Nephron (organoid): ENCODE results near the gene MED14.
"Not testable (repeated sequence)": the region's sequence is repeated elsewhere in the genome, so short reads cannot be mapped to it uniquely, and the experiment has no call there.

Experiments
- H3K27ac Mint-ChIP-seq, 3 experiments: 2 replicates each; pipeline ENCODE4 v1.8.0; 2020; ENCODE audit warnings: mixed read lengths in 3 of 3, mild to moderate bottlenecking in 2 of 3, moderate library complexity in 1 of 3
- H3K27me3 Mint-ChIP-seq: 2 replicates; pipeline ENCODE4 v1.8.0; 2021; ENCODE audit warnings: low read depth, mild to moderate bottlenecking, moderate library complexity, mixed read lengths
- H3K36me3 Mint-ChIP-seq: 2 replicates; pipeline ENCODE4 v1.8.0; 2020; ENCODE audit warnings: low read depth, mixed read lengths
- H3K4me1 Mint-ChIP-seq: 2 replicates; pipeline ENCODE4 v1.8.0; 2020; ENCODE audit warnings: mixed read lengths
- H3K4me3 Mint-ChIP-seq, 3 experiments: 2 replicates each; pipeline ENCODE4 v1.8.0; 2020; ENCODE audit warnings: mild to moderate bottlenecking in 3 of 3, mixed read lengths in 3 of 3, moderate library complexity in 2 of 3
- H3K9me3 Mint-ChIP-seq: 2 replicates; pipeline ENCODE4 v1.8.0; 2020; ENCODE audit warnings: mixed read lengths
- TF ChIP-seq, protein P1 (sequence below), 3 experiments: fragments of 200-600 bp; sonication (generic); IDR thresholded peaks; one replicate each; pipeline ENCODE4 v1.5.0; 2021; ENCODE audit warnings: antibody characterized with exemption in 3 of 3; ENCODE audit not compliant: unreplicated experiment in 3 of 3

Gene MED14

DNA sequence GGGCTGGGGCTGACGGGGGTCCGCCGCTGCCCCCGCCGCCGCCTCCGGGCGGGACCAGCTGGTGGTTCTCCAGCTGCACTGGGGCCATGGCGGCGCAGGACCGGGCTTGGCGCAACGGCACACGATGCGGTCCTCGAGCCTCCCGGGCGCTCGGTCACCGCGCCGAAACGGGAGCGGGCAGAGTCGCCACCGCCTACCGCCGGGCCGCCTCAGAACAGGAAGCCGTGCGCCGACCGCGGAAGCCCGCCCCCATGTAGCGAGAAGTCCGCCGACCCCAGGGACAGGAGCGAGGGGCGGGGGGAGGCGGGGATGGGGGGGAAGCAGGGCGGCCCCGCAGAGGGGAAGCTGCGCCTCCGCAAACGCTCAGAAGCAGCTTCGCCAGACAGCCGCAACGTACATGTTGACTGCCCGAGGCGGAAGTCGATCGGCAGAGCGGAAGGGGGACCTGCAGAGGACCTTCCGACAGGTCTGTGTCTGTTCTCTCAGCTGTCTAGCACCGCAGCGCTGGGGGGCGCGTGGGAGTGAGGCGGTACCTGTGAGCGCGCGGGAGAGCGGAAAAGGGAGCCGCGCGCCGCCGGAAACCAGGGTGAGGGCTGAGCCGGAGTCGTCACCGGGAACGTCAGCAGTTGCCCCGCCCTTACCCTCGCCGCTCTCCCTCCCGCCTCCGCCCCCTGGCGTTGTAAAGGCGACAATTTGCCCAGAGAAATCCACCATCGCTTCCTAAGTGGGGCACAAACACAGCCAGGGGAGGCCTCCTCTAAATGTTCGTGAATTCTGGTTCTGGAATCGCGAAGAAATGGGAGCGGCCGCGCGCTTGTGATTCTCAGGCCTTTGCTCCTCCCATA is at the start of gene MED14:
TSS of gene MED14 (minus strand) at position 218 of the 845 bp plus-strand sequence. CDS start at position 88, 130 bp downstream.
- no peaks in the 10 kb centered on the region for H3K9me3 Mint-ChIP-seq
- peak within 1 kb of the TSS; percentile 87 to 94 (median 93) for H3K4me3 Mint-ChIP-seq
- H3K27ac Mint-ChIP-seq = peak within 1 kb of the TSS; percentile 97 to 98 (median 97)
- peaks cover 20% of the 10 kb centered on the region for H3K4me1 Mint-ChIP-seq
- H3K27me3 Mint-ChIP-seq = no peaks in the 10 kb centered on the region
- TF ChIP-seq, protein P1, sequence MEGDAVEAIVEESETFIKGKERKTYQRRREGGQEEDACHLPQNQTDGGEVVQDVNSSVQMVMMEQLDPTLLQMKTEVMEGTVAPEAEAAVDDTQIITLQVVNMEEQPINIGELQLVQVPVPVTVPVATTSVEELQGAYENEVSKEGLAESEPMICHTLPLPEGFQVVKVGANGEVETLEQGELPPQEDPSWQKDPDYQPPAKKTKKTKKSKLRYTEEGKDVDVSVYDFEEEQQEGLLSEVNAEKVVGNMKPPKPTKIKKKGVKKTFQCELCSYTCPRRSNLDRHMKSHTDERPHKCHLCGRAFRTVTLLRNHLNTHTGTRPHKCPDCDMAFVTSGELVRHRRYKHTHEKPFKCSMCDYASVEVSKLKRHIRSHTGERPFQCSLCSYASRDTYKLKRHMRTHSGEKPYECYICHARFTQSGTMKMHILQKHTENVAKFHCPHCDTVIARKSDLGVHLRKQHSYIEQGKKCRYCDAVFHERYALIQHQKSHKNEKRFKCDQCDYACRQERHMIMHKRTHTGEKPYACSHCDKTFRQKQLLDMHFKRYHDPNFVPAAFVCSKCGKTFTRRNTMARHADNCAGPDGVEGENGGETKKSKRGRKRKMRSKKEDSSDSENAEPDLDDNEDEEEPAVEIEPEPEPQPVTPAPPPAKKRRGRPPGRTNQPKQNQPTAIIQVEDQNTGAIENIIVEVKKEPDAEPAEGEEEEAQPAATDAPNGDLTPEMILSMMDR (IDR thresholded peaks at IDR 0.05; ENCODE audit: unreplicated experiment in 3 of 3) = peak; percentile 29 to 52 (median 37)
- H3K36me3 Mint-ChIP-seq = no peaks in the 10 kb centered on the region

DNA sequence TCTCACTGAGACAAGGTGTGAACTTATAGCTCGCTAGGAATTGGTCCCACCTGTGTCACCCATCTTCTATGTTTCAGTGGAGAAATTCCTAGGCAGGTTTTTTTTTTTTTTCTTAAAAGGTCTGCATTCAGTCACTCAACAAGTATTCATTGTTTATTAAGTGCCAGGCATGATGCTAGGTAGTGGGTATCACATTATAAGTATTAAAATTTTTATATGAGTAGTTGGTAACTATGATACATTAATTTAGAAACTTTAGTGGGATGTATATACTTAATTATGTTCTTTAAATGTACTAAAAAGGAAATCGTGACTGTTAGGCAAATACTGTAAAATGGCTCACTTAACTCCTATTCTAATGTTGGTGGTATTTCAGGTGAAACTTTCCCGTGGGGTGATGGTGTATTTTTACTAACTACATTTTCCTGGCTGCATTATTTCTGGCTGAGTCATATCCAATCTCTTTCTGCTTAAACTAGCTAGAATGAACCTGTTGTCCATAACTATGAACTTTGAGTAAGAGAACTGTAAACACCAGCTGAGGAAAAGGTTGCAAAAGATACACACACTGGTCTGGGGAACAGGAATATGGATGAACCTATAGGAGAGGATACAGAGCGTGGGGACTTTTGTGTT is 49.3 kb upstream of the MED14 start:
- H3K36me3 Mint-ChIP-seq = no peaks in the 10 kb centered on the region
- peaks cover 9% of the 10 kb centered on the region for H3K9me3 Mint-ChIP-seq
- H3K27ac Mint-ChIP-seq = no peak overlapping the region
- H3K4me3 Mint-ChIP-seq = no peak overlapping the region
- no peaks in the 10 kb centered on the region for H3K27me3 Mint-ChIP-seq
- TF ChIP-seq, protein P1 (IDR thresholded peaks at IDR 0.05; ENCODE audit: unreplicated experiment in 3 of 3) = no peak
- H3K4me1 Mint-ChIP-seq = no peaks in the 10 kb centered on the region

DNA sequence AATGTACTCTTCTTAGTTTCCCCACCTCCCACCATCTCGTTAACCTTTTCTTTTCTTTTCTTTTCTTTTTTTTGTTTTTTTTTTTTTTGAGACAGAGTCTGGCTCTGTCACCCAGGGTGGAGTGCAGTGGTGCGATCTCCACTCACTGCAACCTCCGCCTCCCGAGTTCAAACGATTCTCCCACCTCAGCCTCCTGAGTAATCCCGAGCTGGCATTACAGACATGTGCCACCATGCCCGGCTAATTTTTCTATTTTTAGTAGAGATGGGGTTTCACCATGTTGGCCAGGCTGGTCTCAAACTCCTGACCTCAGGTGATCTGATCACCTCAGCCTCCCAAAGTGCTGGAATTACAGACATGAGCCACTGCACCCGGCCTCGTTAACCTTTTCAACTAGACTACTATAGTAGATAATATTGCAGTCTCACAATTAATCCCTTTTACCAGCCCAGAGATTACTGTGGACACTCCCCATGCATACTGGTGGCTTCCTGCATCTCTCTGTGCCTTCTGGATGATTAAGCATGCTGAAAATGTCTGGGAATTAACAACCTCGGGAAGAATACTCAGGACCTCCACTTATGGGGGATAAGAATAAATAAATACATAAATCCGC is 47.4 kb upstream of the MED14 start:
- not testable (repeated sequence) for H3K4me3 Mint-ChIP-seq, H3K9me3 Mint-ChIP-seq, H3K4me1 Mint-ChIP-seq, H3K27me3 Mint-ChIP-seq, H3K36me3 Mint-ChIP-seq
- H3K27ac Mint-ChIP-seq = peak overlapping the region in 2 of 3 experiments; percentile 5 to 78

- no peaks in the 10 kb centered on the region for H3K4me1 Mint-ChIP-seq
- no peaks in the 10 kb centered on the region for H3K27me3 Mint-ChIP-seq
- H3K4me3 Mint-ChIP-seq = no peak overlapping the region
- H3K36me3 Mint-ChIP-seq = no peaks in the 10 kb centered on the region
- TF ChIP-seq, protein P1 (IDR thresholded peaks at IDR 0.05; ENCODE audit: unreplicated experiment in 3 of 3) = no peak
- peaks cover 2% of the 10 kb centered on the region for H3K9me3 Mint-ChIP-seq
- H3K27ac Mint-ChIP-seq = no peak overlapping the region
Observed at GRCh38 chrX:40780951-40781350, 45.6 kb upstream of the MED14 start.

DNA sequence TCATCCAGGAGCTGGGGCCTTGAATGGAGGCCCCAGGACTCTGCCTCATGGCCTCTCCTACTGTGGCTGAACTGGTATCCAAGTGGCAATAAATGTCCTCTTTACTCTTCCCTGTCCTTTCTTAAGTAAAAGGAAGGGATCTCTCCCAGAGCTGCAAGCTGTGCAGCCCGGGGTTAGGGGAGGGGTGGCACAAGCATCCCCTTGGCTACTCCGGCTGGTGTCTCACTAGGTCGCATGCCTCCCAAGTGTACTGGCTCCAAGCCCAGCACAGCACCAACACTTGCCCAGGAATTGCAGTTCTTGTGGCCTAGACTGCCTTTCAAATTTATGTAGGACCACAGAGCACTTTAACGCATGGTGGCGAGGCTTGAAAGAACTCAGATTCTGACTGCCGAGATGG is 44.7 kb upstream of the MED14 start:
- TF ChIP-seq, protein P1 (IDR thresholded peaks at IDR 0.05; ENCODE audit: unreplicated experiment in 3 of 3) = no peak
- Mint-ChIP-seq H3K27me3 (no peaks in the 10 kb centered on the region), H3K27ac (no peak overlapping the region), H3K4me3 (no peak overlapping the region), H3K9me3 (peaks cover 2% of the 10 kb centered on the region), H3K36me3 (no peaks in the 10 kb centered on the region), H3K4me1 (no peaks in the 10 kb centered on the region)

DNA sequence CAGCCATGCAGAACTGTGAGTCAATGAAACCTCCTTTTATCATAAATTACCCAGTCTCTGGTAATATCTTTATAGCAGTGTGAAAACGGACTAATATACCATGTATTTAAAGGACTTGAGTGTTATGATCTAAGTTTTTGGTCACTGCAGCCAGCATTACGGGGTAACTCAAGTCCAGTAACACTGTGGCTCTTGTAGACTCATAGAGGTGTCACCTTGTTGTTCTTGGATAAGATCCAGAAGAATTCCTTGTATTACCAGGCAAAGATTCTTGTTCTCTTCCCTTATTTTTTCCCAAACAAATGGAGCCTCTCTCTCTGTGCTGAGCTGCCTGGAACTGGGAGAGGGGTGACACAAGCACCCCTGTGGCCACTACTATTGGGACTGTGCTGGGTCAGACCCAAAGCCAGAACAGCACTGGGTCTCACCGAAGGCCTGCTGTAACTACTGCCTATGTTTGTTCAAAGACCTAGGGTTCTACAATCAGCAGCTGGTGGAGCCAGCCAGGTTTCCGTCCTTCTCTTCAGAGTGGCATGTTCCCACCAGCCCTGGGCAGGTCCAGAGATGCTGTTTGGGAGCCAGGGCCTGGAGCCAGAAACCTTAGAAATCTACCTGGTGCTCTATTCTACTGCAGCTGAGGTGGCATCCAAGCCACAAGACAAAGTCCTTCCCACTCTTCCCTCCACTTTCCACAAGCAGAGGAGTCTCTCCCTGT is 43.7 kb upstream of the MED14 start:
- Mint-ChIP-seq H3K4me3 (no peak overlapping the region), H3K36me3 (no peaks in the 10 kb centered on the region), H3K9me3 (peaks cover 2% of the 10 kb centered on the region), H3K27me3 (no peaks in the 10 kb centered on the region), H3K4me1 (no peaks in the 10 kb centered on the region), H3K27ac (no peak overlapping the region)
- TF ChIP-seq, protein P1 (IDR thresholded peaks at IDR 0.05; ENCODE audit: unreplicated experiment in 3 of 3) = no peak
